NOMO-1 (cell line): ENCODE data around the gene NEDD8.

Source experiments
- DNase-seq, 2 experiments: peaks; one replicate each; lab custom pipeline; 2025; ENCODE audit not compliant: unreplicated experiment in 2 of 2; lab: John Stamatoyannopoulos, UW

The NEDD8 gene

GRCh38 chr14:24198814-24199524 lies 33.2 kb downstream of the NEDD8 start:
- DNase-seq: no peak

GRCh38 chr14:24197056-24197450 lies 35.1 kb downstream of the NEDD8 start:
- no peak for DNase-seq

- peak; percentile 28 for DNase-seq
Observed at GRCh38 chr14:24196071-24197055, 35.8 kb downstream of the NEDD8 start.

GRCh38 chr14:24195186-24196070 lies 36.7 kb downstream of the NEDD8 start, which contains the start of gene TM9SF1:
TSS of gene TM9SF1 (minus strand) at chr14:24195441. CDS start at chr14:24195019, 422 bp downstream.
- DNase-seq: peak; percentile 78 to 80

GRCh38 chr14:24194873-24195185 lies 37.3 kb downstream of the NEDD8 start:
- no peak for DNase-seq

GRCh38 chr14:24194186-24194872 lies 37.8 kb downstream of the NEDD8 start:
- DNase-seq: no peak

- no peak for DNase-seq
Observed at GRCh38 chr14:24192933-24193332, 39.2 kb downstream of the NEDD8 start.

- no peak for DNase-seq
Observed at GRCh38 chr14:24190416-24190815, 41.8 kb downstream of the NEDD8 start.

- no peak for DNase-seq
Observed at GRCh38 chr14:24189460-24189859, 42.7 kb downstream of the NEDD8 start.

GRCh38 chr14:24189059-24189375 lies 43.1 kb downstream of the NEDD8 start:
- DNase-seq: no peak

GRCh38 chr14:24188251-24189058 lies 43.7 kb downstream of the NEDD8 start, which contains the start of gene IPO4:
TSS of gene IPO4 (minus strand) at chr14:24188816. CDS start at chr14:24188787, 29 bp downstream.
- peak; percentile 94 to 95 for DNase-seq

GRCh38 chr14:24187539-24187915 lies 44.6 kb downstream of the NEDD8 start:
- DNase-seq: no peak

- DNase-seq: no peak
Observed at GRCh38 chr14:24186831-24187538, 45.2 kb downstream of the NEDD8 start.

GRCh38 chr14:24185741-24186140 lies 46.4 kb downstream of the NEDD8 start:
- DNase-seq: no peak

GRCh38 chr14:24185026-24185425 lies 47.1 kb downstream of the NEDD8 start:
- DNase-seq: no peak

GRCh38 chr14:24184104-24184970 lies 47.8 kb downstream of the NEDD8 start:
- DNase-seq: no peak

- no peak for DNase-seq
Observed at GRCh38 chr14:24183014-24183481, 49.1 kb downstream of the NEDD8 start.
